ENCODE measurements around the gene CSK.

CSK gene

DNA sequence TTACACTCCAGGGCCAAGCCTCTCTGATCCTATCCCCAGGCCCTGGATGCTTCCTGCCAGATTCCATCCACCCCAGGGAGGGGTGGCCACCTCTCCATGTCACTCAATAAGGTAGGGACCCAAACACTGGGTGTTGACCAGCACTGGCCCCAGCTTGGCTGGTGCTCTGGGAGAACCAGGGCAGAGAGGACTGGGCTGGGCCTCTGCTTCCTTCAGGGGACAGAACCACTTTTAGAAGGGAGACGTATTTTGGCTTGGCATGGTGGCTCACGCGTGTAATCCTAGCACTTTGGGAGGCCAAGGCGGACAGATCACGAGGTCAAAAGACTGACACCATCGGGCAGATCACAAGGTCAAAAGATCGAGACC lies 39.9 kb downstream of the CSK start:
- no peak for FAIRE-seq
- no peak for DNase-seq (ENCODE audit: insufficient read length, low spot score)

DNA sequence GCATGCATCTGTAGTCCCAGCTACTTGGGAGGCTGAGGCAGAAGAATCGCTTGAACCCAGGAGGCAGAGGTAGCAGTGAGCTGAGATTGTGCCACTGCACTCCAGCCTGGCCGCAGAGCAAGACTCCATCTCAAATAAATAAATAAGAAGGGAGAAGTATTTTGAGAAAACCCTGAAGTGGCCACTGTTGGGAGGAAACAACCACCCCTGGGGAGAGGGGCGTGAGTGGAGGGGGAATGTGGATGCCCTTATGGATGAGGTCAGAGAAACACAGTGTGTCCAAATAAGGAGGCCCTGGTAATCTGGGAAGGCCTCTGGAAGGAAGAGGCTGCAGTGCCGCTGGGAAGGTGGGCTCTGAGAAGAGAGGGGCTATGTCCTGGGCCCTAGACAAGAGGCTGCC lies 40.4 kb downstream of the CSK start:
- FAIRE-seq = no peak

DNA sequence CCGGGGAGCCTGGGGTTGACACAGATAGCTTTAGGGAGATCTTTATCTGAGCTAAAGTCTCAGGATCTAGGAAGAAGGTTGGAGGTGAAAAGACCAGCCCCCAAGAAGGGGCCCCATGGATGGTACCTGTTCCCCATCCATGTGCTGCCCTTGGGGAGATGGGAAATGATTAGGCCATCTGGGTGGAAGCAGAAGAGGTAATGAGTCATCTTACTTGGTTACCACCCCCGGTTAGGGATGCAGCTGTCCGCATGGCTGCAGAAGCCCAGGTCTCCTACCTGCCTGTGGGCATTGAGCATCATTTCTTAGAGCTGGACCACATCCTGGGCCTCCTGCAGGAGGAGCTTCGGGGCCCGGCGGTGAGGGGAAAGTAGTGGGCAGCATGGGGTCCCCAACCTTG lies 41.4 kb downstream of the CSK start:
- DNase-seq (ENCODE audit: insufficient read length, low spot score) (no peak), FAIRE-seq (no peak)

More for the DNA sequence above, 40.4 kb downstream of the CSK start:
- no peak for DNase-seq (ENCODE audit: insufficient read length, low spot score)

DNA sequence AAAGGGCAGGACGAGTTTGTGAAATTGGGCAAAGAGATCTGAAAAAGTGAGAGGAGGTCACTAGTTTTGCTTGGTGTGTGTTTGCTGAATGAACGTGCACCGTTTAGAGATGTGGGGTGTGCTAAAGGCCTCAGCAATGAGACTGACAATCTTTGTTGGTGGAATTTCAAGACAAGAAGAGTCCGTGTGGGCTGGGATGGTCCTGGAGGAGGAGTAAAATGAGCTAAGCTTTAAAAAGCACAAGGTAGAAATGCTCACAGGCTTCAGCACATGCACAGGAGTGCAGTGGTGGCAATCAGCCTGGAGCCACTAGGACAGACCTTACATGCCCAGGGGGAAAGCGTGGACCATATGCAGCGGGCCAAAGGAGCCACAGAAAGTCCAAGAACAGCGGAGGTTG lies 43.1 kb downstream of the CSK start:
- DNase-seq (ENCODE audit: insufficient read length, low spot score) = no peak
- no peak for FAIRE-seq

DNA sequence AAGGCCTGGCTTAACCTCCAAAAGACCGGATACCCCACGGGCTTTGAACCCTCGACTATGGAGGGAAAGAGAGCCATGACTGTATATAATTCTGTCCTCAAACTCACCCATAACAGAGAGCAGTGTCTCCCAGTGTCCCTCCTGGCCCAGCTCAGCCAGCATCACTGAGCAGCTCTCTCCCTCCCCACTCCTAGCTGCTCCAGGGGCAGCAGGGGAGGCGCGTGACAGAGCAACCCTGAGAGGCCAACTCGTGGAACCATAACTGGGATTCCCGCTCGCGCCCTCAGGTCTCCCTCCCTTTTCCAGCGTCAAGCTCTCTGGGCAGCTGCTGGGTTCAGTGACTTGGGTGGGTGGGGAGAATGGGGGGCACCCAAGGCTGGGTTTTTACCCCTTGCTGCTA lies 44.0 kb downstream of the CSK start:
- no peak for FAIRE-seq
- no peak for DNase-seq (ENCODE audit: insufficient read length, low spot score)

DNA sequence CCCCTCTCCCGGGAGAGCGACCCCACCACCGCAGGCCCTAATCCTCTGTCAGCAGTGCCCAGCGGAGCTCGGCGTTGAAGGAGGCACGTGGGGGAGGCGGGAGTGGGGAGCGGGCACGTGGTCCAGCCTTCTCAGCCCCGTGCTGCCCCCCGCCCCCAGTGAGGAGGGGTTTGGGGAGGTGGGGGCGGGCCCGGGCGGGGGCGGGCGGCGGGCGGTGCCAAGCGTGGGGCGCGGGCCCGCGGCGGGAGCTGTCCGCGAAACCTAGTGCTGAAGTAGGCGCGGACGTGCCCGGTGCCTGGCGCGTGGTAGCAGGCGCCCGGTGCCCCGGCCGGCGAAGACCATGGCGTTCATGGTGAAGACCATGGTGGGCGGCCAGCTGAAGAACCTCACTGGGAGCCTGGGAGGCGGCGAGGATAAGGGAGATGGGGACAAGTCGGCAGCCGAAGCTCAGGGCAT lies 44.5 kb downstream of the CSK start, which contains the start of gene CPLX3:
CPLX3 (plus strand) TSS at position 264 of the 456 bp plus-strand sequence; CDS start at position 341, 77 bp downstream.
- no peak for FAIRE-seq
- DNase-seq (ENCODE audit: insufficient read length, low spot score) = no peak

DNA sequence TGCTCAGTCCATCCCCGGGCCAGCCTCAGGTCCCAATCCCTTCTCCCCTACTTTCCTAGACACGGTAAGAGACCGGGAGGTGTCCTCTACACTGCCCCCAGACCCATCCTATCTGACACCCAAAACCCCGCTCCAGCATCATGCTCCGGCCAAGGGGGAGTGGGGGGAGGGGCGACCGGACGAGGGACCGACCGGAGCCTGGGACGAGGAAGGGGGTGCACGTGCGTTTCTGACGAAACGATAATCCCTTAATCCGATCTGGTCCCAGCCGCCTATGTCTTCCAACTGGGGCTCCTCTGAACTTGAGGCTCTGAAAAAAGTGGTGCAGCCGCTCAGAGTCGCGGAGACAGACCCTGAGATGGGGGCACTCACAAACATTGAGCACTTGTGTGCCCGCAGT lies 45.0 kb downstream of the CSK start:
- FAIRE-seq (no peak), DNase-seq (ENCODE audit: insufficient read length, low spot score) (no peak)

DNA sequence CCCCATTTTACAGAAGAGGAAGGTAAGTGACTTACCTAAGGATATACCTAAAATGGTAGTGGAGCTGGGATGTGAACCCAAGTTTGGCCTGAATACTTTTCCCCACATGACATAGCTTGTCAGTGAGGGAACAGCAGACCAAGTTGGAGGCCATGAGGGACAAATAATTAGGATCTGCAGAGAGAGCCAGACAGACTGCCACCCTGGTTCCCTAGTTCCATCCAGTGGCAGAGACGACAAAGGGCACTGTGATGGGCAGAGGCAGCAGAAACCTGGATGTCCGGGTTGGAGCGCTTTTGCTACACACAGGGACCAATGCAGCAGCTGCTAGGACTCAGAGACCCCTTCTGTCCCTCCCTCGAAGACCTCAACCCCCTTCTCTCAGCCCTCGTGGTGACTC lies 45.7 kb downstream of the CSK start:
- DNase-seq (ENCODE audit: insufficient read length, low spot score) (no peak), FAIRE-seq (no peak)

DNA sequence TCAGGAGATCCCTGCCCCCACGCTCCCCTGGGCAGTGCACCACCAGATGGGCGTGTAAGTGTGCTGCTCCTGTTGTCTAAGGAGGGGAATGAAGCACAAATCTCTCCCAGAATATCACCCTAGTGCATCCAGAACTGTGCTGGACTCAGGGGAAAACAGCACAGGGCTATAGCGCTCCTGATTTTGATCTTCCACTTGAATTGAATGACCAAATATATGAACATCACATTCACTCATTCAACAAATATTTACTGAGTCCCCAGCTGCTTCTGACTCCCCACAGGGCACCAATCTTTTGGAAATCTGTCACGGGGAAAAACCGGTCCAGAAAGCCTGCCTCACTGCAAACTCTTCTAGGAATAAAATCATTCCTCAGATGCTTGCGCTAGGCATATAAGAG lies 47.0 kb downstream of the CSK start:
- FAIRE-seq (no peak), DNase-seq (ENCODE audit: insufficient read length, low spot score) (no peak)

DNA sequence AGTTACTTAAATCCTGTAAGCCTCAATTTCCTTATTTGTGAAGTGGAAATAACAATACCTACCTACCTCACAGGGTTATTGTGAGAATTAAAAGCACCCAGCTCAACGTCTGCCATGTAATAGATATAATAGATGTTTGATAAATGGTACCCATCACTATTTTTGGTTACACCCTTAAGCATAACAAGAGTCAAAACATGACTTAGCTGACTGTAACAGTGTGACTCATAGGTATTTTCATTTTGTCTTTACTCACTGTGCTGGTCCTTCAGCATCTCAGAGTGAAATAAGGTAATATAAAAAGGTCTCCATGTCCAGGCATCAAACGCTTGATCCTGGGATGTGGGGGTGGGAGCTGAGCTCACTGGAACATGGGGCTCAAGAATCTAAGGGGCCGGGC lies 47.6 kb downstream of the CSK start:
- no peak for FAIRE-seq
- no peak for DNase-seq (ENCODE audit: insufficient read length, low spot score)

DNA sequence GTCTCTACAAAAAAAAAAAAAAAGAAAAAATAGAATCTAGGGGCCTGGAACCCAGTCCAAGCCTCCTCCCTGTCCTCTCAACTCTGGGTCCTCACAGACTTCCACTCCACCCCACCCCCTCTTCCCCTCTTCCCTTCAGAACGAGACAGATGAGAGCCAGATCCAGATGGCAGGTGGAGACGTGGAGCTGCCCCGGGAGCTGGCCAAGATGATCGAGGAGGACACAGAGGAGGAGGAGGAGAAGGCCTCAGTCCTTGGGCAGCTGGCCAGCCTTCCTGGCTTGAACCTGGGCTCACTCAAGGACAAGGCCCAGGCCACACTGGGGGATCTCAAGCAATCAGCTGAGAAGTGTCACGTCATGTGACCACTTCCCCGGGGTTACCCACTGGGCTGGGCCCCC lies 48.1 kb downstream of the CSK start:
- no peak for FAIRE-seq

DNA sequence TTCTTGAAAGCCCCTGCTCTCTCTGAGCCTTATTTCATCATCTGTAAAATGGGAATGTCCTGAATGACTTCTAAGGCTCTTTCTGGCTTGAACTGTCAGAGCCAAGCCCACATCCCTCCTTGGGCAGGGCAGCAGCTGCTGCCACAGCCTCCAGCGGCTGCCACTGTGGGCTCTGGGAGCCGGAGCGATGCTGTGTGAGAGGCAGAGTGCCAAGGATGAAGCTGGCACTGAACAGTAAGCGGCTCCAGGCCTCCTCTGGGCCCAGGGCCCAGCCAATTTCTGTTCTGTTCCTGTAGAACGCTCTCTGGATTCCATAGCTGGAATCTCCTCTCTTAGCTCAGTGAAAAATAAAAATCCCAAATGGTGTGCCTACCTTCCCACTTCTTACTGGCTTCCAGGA lies 49.0 kb downstream of the CSK start:
- no peak for FAIRE-seq

More for the DNA sequence above, 48.1 kb downstream of the CSK start:
- DNase-seq (ENCODE audit: insufficient read length, low spot score) = no peak

DNA sequence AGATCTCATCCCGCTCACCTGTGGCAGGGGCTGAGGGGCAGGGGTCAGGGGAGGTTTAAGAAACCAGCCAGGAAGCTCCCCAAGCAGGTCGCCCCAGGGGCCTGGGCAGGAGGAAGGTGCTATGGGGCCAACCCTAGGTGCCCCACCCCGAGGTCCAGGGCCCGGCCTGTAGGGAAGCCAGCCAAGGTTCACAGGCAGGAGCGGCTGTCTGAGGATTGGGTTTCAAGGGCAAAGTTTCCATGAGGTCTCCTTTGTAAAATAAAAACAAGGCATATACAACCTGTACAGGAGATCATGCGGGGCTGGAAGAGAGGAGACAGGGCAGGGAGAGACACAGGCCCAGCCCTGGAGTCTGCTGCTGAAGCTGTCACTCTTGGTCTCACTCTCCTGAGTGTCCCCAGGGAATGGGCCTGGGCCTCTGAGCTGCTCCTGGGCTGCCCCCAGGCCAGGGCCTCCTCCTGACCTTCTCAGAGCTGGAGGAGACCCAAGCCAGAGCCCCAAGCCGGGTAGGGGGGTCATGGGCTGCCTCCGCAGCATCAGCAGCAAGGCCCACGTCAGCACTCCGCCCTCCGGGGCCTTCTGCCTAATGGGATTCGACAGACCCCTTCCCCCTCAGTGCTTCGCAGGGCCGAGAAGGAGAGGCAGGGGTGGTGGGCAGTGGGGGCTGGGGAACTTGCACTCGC lies 50.1 kb downstream of the CSK start:
- DNase-seq (ENCODE audit: insufficient read length, low spot score) = no peak
- no peak for FAIRE-seq

More for the DNA sequence above, 49.0 kb downstream of the CSK start:
- DNase-seq (ENCODE audit: insufficient read length, low spot score) = no peak

DNA sequence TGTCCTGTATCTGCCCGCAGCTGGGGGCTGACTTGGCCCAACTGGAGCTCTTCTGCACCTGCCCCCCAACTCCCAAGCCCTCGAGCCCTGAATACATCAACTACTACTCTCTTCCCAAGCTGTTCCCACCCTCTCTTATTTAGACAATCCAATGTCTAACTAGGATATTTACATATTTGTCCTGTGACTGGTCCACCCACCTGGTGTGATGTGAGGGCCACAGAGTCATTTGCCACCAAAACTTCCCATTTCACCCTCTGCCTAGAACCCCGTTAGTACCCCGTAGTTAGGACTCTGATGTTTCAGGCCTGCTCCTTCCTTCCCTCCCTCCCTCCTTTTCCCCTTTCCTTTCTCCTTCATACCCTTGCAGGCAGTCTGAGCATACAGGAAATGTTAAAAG lies 50.9 kb downstream of the CSK start:
- FAIRE-seq (no peak), DNase-seq (ENCODE audit: insufficient read length, low spot score) (no peak)

DNA sequence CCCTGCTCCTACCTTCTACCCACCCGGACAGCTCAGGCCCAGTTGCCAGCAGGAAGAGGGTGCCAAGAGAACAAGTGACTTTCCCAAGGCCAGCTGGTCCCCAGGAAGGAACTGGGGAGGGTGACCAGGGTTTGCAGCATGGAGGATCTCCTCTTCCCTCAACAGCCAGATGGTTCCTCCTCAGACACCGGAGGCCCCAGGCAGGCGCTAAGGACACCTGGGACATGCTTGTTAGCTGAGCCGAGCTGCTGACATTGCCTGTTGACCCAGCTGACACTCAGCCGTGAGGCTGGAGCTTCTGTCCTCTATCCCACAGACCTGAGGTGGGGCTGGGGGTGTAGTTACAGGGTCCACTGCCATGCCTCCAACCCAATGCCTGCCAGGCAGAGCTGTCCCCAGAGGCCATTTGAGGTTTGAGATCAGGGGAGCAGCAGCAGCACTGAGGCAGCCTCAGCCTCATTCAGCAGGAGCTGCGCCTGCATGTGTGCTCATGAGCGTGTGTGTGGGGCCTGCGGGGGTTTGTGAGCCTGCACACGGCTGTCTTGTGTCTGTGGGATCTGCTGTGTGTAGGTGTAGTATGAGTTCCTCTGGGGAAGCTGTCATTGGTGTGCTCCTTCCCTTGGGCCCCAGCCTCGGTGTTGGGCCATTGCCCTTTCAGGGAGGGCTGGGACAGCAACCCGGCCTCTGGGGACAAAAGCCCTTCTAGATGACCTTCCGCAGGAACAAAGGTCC lies 51.7 kb downstream of the CSK start:
- no peak for DNase-seq (ENCODE audit: insufficient read length, low spot score)
- FAIRE-seq = no peak

DNA sequence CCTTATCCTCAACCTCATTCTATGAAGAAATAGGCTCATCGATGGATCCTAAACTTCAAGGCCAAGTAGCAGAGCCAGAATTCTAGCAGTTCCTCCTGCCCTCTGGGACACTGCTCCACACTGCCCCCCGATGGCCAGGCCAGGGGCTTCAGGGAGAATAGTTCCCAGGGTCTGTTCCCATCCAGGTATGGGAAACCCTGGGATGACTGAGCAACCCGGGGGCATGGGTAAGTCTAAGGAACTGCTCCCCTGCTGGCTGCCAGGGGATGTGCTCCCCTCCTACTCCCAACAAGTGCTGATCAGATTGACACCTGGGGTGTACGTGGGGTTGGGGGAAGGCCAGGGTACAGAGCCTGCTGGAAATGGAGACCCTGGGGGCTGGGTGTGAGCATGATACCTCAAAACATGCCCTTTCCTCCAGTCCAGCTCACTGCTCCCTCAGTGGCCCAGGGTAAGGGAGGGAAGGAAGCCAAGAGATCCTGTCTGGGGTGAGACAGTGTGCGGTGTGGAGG lies 53.5 kb downstream of the CSK start:
- peak; percentile 87 for FAIRE-seq
- DNase-seq (ENCODE audit: insufficient read length, low spot score) = no peak

DNA sequence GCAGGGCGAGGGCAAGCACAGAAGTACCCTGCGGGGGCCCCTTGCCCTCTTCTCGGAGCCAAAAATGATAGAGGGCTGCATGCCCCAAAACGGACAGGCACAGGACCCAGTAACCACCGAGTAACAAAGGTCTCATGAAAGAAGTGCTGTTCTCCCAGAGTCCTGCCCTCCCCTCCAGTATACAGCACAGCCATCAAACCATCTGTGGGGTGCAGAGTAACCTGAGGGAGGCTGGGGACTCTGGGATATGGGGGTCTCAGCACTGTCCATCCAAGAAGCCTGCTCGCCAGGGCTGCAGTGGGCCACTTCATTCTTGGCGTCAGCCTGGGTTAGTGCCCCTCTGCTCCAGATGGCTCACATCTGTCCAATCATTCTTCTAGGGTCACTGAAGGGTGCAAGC lies 55.0 kb downstream of the CSK start:
- DNase-seq (ENCODE audit: insufficient read length, low spot score) (no peak), FAIRE-seq (no peak)

DNA sequence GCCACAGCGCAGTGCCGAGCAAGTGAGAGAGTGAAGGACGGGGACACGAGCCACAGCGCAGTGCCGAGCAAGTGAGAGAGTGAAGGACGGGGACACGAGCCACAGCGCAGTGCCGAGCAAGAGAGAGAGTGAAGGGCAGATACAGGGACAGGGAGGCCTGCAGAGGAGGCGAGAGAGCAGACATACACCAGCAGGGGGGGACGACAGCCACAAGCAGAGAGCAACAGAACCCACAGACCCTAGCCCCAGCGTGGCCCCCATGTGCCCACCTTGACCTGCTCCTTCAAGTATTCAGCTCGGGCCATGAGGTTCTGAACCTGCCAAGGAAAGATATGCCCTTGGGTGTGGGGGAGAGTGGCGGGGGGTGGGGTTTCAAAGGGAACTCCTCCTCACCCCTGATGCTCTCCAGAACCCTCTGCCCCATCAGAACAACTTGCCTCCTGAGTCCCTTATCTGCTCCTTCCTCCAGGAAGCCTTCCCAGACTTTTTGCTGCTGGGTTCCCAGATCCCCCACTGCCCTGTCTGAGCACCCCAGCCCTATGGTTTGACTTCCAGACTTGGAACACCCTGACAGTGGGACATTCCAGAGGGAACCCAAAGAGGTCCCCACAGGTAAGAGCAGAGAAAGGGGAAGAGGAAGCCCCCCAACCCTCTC lies 55.7 kb downstream of the CSK start:
- no peak for FAIRE-seq
- no peak for DNase-seq (ENCODE audit: insufficient read length, low spot score)

DNA sequence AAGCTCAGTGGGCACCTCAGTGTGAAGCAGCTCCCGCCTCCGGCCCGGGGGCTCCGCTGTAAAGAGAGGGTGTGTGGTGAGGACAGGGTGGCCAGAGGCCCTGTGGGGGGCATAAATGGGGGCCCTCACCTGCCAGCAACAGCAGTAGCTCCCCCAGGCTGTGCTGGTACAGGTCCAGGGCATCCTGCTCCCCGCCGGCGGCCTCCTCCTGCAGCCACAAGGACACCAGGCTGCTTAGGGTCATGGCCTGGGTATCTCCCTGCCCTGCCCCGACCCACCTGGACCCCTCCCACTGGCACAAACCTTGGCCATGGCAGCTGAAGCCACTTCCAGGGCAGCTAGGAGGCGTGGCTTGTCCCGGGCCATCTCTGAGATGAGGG lies 56.2 kb downstream of the CSK start:
- no peak for FAIRE-seq
- DNase-seq (ENCODE audit: insufficient read length, low spot score) = no peak

DNA sequence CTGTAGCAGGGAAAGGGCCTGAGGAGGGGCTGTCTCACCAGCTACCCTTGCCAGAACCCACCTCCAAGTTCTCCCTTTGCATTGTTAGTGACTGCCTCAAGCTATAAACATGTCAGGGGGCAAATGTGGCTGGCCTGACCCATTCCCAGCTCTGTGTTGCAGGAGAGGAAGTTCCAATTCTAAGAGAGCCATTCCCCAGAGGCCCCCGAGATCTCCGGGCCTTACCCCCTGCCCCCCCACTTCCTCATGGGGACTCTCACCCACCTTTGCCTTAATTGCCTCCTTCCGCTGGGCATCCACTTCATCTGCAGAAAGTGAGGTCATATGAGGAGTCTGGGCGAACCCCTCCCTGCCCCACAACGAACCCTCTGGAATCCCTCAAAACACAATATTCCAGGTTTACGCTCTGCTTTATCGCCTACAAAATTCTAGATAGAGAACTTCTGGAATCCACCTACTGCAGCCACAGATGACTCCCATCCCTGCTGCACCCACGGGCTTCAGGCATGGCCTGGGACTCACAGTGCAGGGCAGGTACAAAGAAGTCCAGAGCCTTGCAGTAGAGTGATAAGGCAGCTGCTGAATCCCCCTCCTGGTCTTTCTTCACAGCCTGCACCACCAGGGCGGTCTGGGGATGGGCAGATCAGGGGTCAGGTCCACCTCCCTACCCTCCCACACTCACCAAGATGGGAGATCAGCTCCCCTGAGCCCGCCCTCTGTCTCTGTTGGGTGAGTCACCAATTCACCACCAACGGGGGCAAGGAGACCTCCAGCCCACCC lies 57.1 kb downstream of the CSK start:
- FAIRE-seq = no peak
- DNase-seq (ENCODE audit: insufficient read length, low spot score) = no peak
